GM06990 (cell line): ENCODE measurements around the gene WHRN.

Source experiments
- DNase-seq: peaks from one replicate; pipeline ENCODE4 v3.0.0-alpha.2; 2011; ENCODE audit not compliant: insufficient read length; ENCODE audit errors: extremely low read depth
- H3K27me3 ChIP-seq: replicated peaks from 2 replicates; pipeline ENCODE4 v1.6.0; 2011; ENCODE audit warnings: low read length; ENCODE audit not compliant: control insufficient read depth, insufficient read depth
- H3K36me3 ChIP-seq: 2 replicates; pipeline ENCODE4 v1.5.1; 2011; ENCODE audit warnings: low read length; ENCODE audit not compliant: control insufficient read depth, insufficient read depth
- H3K4me3 ChIP-seq: replicated peaks from 2 replicates; pipeline ENCODE4 v1.5.1; 2011; ENCODE audit warnings: low read depth, mild to moderate bottlenecking, control low read depth, low read length
- TF ChIP-seq, protein P1 (sequence below): IDR thresholded peaks from 2 replicates; pipeline ENCODE4 v1.5.1; 2011; ENCODE audit warnings: low read length, control low read depth, mild to moderate bottlenecking, inconsistent platforms; ENCODE audit not compliant: insufficient read depth, poor library complexity, severe bottlenecking

WHRN gene

DNA sequence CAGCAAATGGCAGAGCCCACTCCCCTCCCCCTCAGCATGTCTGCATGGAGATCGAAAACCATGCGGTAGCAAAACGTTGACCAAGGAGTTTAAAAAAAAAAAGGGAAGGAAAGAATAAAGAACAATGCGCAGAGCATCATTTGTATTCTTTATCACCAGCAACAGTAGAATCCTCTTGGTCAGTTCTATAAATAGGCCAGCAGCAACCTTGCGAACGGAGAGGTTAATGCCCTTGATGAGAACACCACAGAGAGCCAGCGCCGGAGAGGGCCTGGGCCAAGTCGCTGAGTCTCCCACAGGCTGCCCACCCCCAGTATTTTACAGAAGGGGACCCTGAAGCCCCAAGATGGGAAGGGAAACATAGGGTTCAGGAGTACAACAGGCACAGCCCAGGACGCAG lies 22.7 kb downstream of the WHRN start:
- DNase-seq: no peak
- H3K4me3 ChIP-seq: no peak overlapping the region
- TF ChIP-seq, protein P1, sequence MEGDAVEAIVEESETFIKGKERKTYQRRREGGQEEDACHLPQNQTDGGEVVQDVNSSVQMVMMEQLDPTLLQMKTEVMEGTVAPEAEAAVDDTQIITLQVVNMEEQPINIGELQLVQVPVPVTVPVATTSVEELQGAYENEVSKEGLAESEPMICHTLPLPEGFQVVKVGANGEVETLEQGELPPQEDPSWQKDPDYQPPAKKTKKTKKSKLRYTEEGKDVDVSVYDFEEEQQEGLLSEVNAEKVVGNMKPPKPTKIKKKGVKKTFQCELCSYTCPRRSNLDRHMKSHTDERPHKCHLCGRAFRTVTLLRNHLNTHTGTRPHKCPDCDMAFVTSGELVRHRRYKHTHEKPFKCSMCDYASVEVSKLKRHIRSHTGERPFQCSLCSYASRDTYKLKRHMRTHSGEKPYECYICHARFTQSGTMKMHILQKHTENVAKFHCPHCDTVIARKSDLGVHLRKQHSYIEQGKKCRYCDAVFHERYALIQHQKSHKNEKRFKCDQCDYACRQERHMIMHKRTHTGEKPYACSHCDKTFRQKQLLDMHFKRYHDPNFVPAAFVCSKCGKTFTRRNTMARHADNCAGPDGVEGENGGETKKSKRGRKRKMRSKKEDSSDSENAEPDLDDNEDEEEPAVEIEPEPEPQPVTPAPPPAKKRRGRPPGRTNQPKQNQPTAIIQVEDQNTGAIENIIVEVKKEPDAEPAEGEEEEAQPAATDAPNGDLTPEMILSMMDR: no peak

DNA sequence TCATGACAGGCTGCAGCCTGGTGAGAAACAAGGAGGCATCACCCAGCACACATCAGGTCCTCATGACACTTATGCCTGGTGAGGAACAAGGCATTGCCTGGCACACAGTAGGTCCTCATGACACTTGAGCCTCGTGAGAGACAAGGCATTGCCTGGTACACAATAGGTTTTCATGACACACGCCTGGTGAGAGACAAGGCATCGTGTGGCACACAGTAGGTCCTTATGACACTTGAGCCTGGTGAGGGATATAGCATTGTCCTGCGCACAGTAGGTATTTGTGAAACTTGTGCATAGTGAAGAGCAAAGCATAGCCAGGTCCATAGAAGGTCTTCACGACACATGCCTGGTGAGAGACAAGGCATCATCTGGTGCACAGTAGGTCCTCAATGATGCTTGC lies 23.5 kb downstream of the WHRN start:
- no peak overlapping the region for H3K4me3 ChIP-seq
- H3K27me3 ChIP-seq: no peaks in the 10 kb centered on the region; the same call in 1 of the 2 replicates
- DNase-seq: no peak
- no peaks in the 10 kb centered on the region for H3K36me3 ChIP-seq
- TF ChIP-seq, protein P1: no peak

More for the DNA sequence above, 22.7 kb downstream of the WHRN start:
- no peaks in the 10 kb centered on the region for H3K36me3 ChIP-seq
- no peaks in the 10 kb centered on the region; the same call in 1 of the 2 replicates for H3K27me3 ChIP-seq

- H3K27me3 ChIP-seq: peaks cover 2% of the 10 kb centered on the region
- H3K36me3 ChIP-seq: no peaks in the 10 kb centered on the region
- DNase-seq: no peak
- H3K4me3 ChIP-seq: no peak overlapping the region
- TF ChIP-seq, protein P1: no peak
These were observed 24.4 kb downstream of the WHRN start for GRCh38 chr9:114480746-114481435.

DNA sequence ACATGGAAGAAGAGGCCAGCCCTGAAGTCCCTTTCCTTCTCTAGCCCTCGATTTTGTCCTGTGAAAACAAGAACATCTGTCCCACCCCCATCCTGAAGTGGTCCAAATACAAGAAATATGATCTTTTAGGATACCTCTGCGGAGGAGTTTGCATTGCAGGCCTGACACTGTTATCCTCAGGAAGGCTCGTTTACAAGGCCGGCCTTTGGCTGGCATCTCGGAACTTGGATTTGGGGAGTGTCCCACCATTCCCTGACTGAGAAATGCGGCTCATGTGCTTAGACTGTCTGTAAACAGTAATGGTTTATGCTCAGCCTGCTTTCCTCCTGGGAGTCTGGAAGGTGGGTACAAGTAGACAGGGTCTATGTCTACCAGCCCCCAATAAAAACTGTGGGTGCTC lies 26.4 kb downstream of the WHRN start:
- TF ChIP-seq, protein P1: no peak
- Histone ChIP-seq H3K27me3 (peaks cover 2% of the 10 kb centered on the region), H3K36me3 (no peaks in the 10 kb centered on the region), H3K4me3 (no peak overlapping the region)
- no peak for DNase-seq

DNA sequence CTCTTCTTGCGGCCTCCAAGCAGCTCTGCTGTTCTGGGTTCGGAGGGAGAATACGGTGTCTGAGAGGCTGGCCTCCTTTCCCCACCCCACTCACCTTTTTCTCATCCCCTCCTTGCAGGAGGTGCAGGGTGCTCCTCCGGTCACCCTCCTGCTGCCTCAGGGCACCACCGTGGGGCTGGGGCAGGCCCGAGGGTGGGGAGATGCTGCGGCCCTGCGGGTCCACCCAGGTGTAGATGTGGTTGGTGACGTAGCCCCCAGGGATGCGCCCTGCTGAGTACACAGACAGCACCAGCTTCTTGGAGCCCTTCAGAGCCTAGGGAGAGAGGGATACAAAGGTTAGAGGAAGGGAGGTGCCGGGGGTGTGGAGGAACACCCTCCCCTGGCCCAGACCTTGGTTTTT lies 26.8 kb downstream of the WHRN start:
- Histone ChIP-seq H3K27me3 (peaks cover 2% of the 10 kb centered on the region), H3K36me3 (no peaks in the 10 kb centered on the region), H3K4me3 (no peak overlapping the region)
- TF ChIP-seq, protein P1: no peak
- no peak for DNase-seq
